Upper lobe of left lung (tissue), 4 donors: ENCODE data around the gene RNF38.

Experiments used
- EP300 ChIP-seq, 4 donors: sonication (generic); formaldehyde crosslinking; IDR thresholded peaks; one replicate each; pipeline ENCODE4 v1.5.1; 2017; ENCODE audit warnings: antibody characterized with exemption in 4 of 4, control low read depth in 2 of 4
- POLR2A ChIP-seq, 4 donors: fragments of 450-650 bp; IDR thresholded peaks; one replicate each; pipeline ENCODE4 v1.5.1; 2016 to 2017; ENCODE audit warnings: antibody characterized with exemption in 4 of 4, mild to moderate bottlenecking in 2 of 4
- POLR2AphosphoS5 ChIP-seq, 2 donors: sonication (generic); formaldehyde crosslinking; IDR thresholded peaks; one replicate each; pipeline ENCODE4 v1.5.1; 2017; ENCODE audit warnings: antibody characterized with exemption in 2 of 2
- TF ChIP-seq, protein P1 (sequence below), 6 experiments: fragments of 450-650 bp in 4 of 6; fragments of 200-600 bp in 2 of 6; sonication (generic) in 2 of 6; IDR thresholded peaks; one replicate each; pipeline ENCODE4 v1.5.1; 2016 to 2019; ENCODE audit warnings: antibody characterized with exemption in 6 of 6

DNA sequence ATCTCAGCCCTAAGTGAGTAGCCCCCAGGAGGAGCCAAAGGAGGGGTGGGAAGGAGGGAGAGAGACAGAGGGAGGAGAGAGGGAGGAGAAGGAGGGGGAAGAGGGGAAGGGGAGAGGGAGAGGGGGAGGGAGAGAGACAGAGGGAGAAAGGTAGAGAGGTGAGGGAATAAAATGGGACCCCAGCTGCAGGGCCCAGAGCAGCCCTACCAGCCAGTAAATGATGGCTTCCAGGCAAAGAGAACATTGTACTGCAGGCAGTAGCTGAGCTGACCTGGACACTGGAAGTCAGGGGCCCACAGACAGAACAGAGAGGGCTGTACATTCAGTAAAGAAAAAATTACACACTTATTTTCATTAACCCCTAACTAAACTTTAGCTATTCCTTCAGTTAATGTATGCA lies 84.0 kb downstream of the RNF38 start:
- TF ChIP-seq POLR2AphosphoS5 (IDR thresholded peaks at IDR 0.05) (no peak), POLR2A (IDR thresholded peaks at IDR 0.05) (no peak), EP300 (IDR thresholded peaks at IDR 0.05) (no peak)
- TF ChIP-seq, protein P1, sequence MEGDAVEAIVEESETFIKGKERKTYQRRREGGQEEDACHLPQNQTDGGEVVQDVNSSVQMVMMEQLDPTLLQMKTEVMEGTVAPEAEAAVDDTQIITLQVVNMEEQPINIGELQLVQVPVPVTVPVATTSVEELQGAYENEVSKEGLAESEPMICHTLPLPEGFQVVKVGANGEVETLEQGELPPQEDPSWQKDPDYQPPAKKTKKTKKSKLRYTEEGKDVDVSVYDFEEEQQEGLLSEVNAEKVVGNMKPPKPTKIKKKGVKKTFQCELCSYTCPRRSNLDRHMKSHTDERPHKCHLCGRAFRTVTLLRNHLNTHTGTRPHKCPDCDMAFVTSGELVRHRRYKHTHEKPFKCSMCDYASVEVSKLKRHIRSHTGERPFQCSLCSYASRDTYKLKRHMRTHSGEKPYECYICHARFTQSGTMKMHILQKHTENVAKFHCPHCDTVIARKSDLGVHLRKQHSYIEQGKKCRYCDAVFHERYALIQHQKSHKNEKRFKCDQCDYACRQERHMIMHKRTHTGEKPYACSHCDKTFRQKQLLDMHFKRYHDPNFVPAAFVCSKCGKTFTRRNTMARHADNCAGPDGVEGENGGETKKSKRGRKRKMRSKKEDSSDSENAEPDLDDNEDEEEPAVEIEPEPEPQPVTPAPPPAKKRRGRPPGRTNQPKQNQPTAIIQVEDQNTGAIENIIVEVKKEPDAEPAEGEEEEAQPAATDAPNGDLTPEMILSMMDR (IDR thresholded peaks at IDR 0.05): no peak
